SK-N-SH (cell line): Measurements from ENCODE around the gene MAP3K5. TPM values are rescaled to one million over a fixed set of nuclear protein-coding genes. Genes with fewer than 3 reads are reported as not detected.

Experiments
- CTCF ChIA-PET: fragments of 300-600, 350-600 bp; formaldehyde crosslinking; extraction: SDS; loops from one replicate; lab custom pipeline; 2021; lab: Yijun Ruan, JAX
- POLR2A ChIA-PET: fragments of 350-600 bp; sonication (Branson Sonifier 250); formaldehyde crosslinking; extraction: SDS; loops from one replicate; lab custom pipeline; 2020; ENCODE audit warnings: antibody characterized with exemption, inconsistent platforms; lab: Yijun Ruan, JAX
- DNase-seq: peaks from one replicate; pipeline ENCODE4 v3.0.0; 2012
- H2AFZ ChIP-seq: fragments of 200-600 bp; sonication (generic); 2 replicates; pipeline ENCODE4 v1.8.1; 2016; ENCODE audit warnings: antibody characterized with exemption, mild to moderate bottlenecking, low read depth
- H3F3A ChIP-seq: fragments of 200-600 bp; sonication (generic); replicated peaks from 2 replicates; pipeline ENCODE3; 2016; ENCODE audit warnings: antibody characterized with exemption, mild to moderate bottlenecking; ENCODE audit not compliant: insufficient read depth
- H3K27ac ChIP-seq, 2 experiments: fragments of 200-500 bp in 1 of 2; fragments of 200-600 bp in 1 of 2; sonication (Bioruptor generic) in 1 of 2; sonication (generic), shearing (Covaris generic) in 1 of 2; 2 replicates each; pipeline versions ENCODE4 v1.5.1 to v1.6.1; 2014 to 2016; ENCODE audit warnings: low read depth in 2 of 2, inconsistent platforms in 1 of 2, low read length in 1 of 2, mild to moderate bottlenecking in 1 of 2, mixed read lengths in 1 of 2
- H3K27me3 ChIP-seq: fragments of 200-600 bp; sonication (generic), shearing (Covaris generic); 2 replicates; pipeline ENCODE4 v1.6.1; 2016; ENCODE audit warnings: mixed run types; ENCODE audit not compliant: insufficient read depth
- H3K36me3 ChIP-seq, 2 experiments: fragments of 200-500 bp in 1 of 2; fragments of 200-600 bp in 1 of 2; sonication (Bioruptor generic) in 1 of 2; sonication (generic) in 1 of 2; replicated peaks in 1 of 2; 2 replicates each; pipeline versions ENCODE3 to v1.5.1; 2014 to 2016; ENCODE audit warnings: low read length in 1 of 2, mild to moderate bottlenecking in 1 of 2; ENCODE audit not compliant: insufficient read depth in 2 of 2, control insufficient read depth in 1 of 2
- H3K4me1 ChIP-seq, 2 experiments: fragments of 200-500 bp in 1 of 2; fragments of 200-600 bp in 1 of 2; sonication (Bioruptor generic) in 1 of 2; sonication (generic), shearing (Covaris generic) in 1 of 2; 2 replicates each; pipeline versions ENCODE4 v1.5.1 to v1.6.1; 2014 to 2016; ENCODE audit warnings: low read depth in 1 of 2, low read length in 1 of 2, mixed run types in 1 of 2; ENCODE audit not compliant: insufficient read depth in 2 of 2, control insufficient read depth in 1 of 2
- H3K4me2 ChIP-seq: fragments of 200-600 bp; sonication (generic), shearing (Covaris generic); 2 replicates; pipeline ENCODE4 v1.6.1; 2017; ENCODE audit warnings: mixed run types
- H3K4me3 ChIP-seq, 2 experiments: fragments of 200-500 bp in 1 of 2; fragments of 200-600 bp in 1 of 2; sonication (Bioruptor generic) in 1 of 2; sonication (generic), shearing (Covaris generic) in 1 of 2; 2 replicates each; pipeline versions ENCODE4 v1.5.1 to v1.8.1; 2014 to 2016; ENCODE audit warnings: low read depth in 2 of 2, inconsistent platforms in 1 of 2, low read length in 1 of 2, mild to moderate bottlenecking in 1 of 2, mixed read lengths in 1 of 2, moderate library complexity in 1 of 2
- H3K79me2 ChIP-seq: fragments of 200-600 bp; sonication (generic); 2 replicates; pipeline ENCODE4 v1.8.1; 2017; ENCODE audit warnings: mild to moderate bottlenecking; ENCODE audit not compliant: insufficient read depth
- H3K9ac ChIP-seq: fragments of 200-600 bp; sonication (generic); 2 replicates; pipeline ENCODE4 v1.6.1; 2017; ENCODE audit warnings: mixed run types
- H3K9me2 ChIP-seq: fragments of 200-600 bp; sonication (generic); 2 replicates; pipeline ENCODE4 v1.6.1; 2017; ENCODE audit warnings: mixed run types
- H3K9me3 ChIP-seq: fragments of 200-600 bp; sonication (generic); 2 replicates; pipeline ENCODE4 v1.6.1; 2017; ENCODE audit warnings: mixed run types, mild to moderate bottlenecking, moderate library complexity
- H4K20me1 ChIP-seq: fragments of 200-600 bp; sonication (generic); 2 replicates; pipeline ENCODE4 v1.6.1; 2017; ENCODE audit warnings: mild to moderate bottlenecking, mixed run types; ENCODE audit not compliant: insufficient read depth
- CTCF ChIP-seq: fragments of 200-600 bp; sonication (generic); IDR thresholded peaks from 2 replicates; pipeline ENCODE4 v1.6.1; 2017; ENCODE audit warnings: antibody characterized with exemption, mild to moderate bottlenecking, moderate library complexity
- GABPA ChIP-seq: IDR thresholded peaks from 2 replicates; pipeline ENCODE4 v1.4.0; 2012; ENCODE audit warnings: low read depth, mild to moderate bottlenecking
- MAX ChIP-seq: IDR thresholded peaks from 2 replicates; pipeline ENCODE4 v1.4.0; 2012; ENCODE audit warnings: low read depth
- MEF2A ChIP-seq: IDR thresholded peaks from 2 replicates; pipeline ENCODE4 v1.4.0; 2012; ENCODE audit warnings: low read depth, borderline replicate concordance
- MXI1 ChIP-seq: IDR thresholded peaks from 2 replicates; pipeline ENCODE4 v1.6.1; 2012; ENCODE audit warnings: mild to moderate bottlenecking, low read depth, low read length, improper control_type of control experiment
- NFIC ChIP-seq: IDR thresholded peaks from 2 replicates; pipeline ENCODE4 v1.4.0; 2012; ENCODE audit warnings: borderline replicate concordance
- POLR2AphosphoS5 ChIP-seq: IDR thresholded peaks from 2 replicates; pipeline ENCODE4 v1.6.1; 2012; ENCODE audit warnings: low read depth, low read length
- RAD21 ChIP-seq: IDR thresholded peaks from 2 replicates; pipeline ENCODE4 v1.6.1; 2012; ENCODE audit warnings: mild to moderate bottlenecking, low read length
- RCOR1 ChIP-seq: fragments of 150-350 bp; IDR thresholded peaks from 2 replicates; pipeline ENCODE4 v1.6.1; 2017; ENCODE audit warnings: antibody characterized with exemption, low read length
- RFX5 ChIP-seq: IDR thresholded peaks from 2 replicates; pipeline ENCODE4 v1.6.1; 2012; ENCODE audit warnings: mild to moderate bottlenecking, improper control_type of control experiment, low read length
- RXRA ChIP-seq: IDR thresholded peaks from 2 replicates; pipeline ENCODE4 v1.4.0; 2012; ENCODE audit warnings: low read depth, mild to moderate bottlenecking, borderline replicate concordance
- SIN3A ChIP-seq: IDR thresholded peaks from 2 replicates; pipeline ENCODE4 v1.6.1; 2012; ENCODE audit warnings: low read depth, mild to moderate bottlenecking, low read length, moderate library complexity, borderline replicate concordance
- SMC3 ChIP-seq: IDR thresholded peaks from 2 replicates; pipeline ENCODE4 v1.6.1; 2012; ENCODE audit warnings: low read depth, low read length, improper control_type of control experiment
- TAF1 ChIP-seq: IDR thresholded peaks from 2 replicates; pipeline ENCODE4 v1.6.1; 2012; ENCODE audit warnings: low read depth, mild to moderate bottlenecking, low read length, moderate library complexity, borderline replicate concordance
- TEAD4 ChIP-seq: IDR thresholded peaks from 2 replicates; pipeline ENCODE4 v1.4.0; 2012; ENCODE audit warnings: mild to moderate bottlenecking, borderline replicate concordance; ENCODE audit not compliant: insufficient read depth
- YY1 ChIP-seq: IDR thresholded peaks from 2 replicates; pipeline ENCODE4 v1.4.0; 2012; ENCODE audit warnings: low read depth, mild to moderate bottlenecking
- ZBTB33 ChIP-seq: IDR thresholded peaks from 2 replicates; pipeline ENCODE4 v1.4.0; 2012; ENCODE audit warnings: low read depth, borderline replicate concordance
- WGBS: methylation state at CpG from one replicate; pipeline ENCODE4 v1.1.6; 2017; ENCODE audit warnings: low lambda C conversion rate; 5-methylcytosine and 5-hydroxymethylcytosine counted together
- polyA plus RNA-seq, 3 experiments: library from polyadenylated mRNA; depleted of rRNA; stranded (reverse); fragments of >200 nt; gene quantifications; 2 replicates each; pipeline ENCODE4 v1.2.3, GENCODE V29; 2012
- TF ChIP-seq, protein P1 (sequence below): fragments of 150-350 bp; IDR thresholded peaks from 2 replicates; pipeline ENCODE4 v1.6.1; 2017; ENCODE audit warnings: antibody characterized with exemption, low read length, low read depth, borderline replicate concordance
- TF ChIP-seq, protein P2 (sequence below): IDR thresholded peaks from 2 replicates; pipeline ENCODE4 v1.6.1; 2012; ENCODE audit warnings: mild to moderate bottlenecking, low read depth, low read length, moderate library complexity

MAP3K5 gene
- polyA plus RNA-seq, 1 of the 3 experiments (the other 2 are of a cell fraction), result 1.4 TPM

DNA sequence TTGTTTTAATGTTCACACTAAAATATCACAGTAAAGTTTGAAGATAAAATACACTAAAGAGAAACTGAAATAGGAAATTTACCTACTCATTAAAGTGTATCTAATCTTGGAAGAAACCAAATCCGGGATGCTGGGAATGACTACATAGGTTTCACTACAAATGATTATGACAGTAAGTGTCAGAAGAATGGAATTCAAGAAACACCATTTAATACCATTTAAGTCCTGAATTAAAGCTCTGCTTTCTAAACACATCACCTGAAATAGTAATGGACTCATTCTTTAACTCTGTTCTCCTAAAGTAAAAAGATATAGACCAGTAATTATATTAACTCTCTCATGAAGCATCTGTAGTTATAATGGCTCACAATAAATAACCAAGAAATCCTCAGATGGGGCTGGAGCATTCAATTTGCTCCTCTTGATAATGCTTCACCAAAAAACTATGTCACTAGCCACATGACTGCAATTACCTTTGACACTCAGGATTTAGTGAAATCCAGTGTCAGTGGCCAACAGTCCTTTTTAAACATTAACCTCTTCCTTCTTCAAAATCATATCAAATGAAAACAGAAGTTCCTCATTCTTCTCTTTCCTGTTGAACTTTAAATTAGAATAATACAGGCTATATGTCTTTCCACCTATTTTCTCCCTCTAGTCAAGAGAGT lies 283.4 kb downstream of the MAP3K5 start:
- Histone ChIP-seq H3K4me3 (no peak overlapping the region), H3K27ac (no peak overlapping the region), H4K20me1 (no peaks in the 10 kb centered on the region), H3K27me3 (no peaks in the 10 kb centered on the region), H3F3A (no peaks in the 10 kb centered on the region), H3K9me2 (no peaks in the 10 kb centered on the region), H3K4me1 (peaks cover 0 to 13% of the 10 kb centered on the region in 2 experiments; a peak in 2 of 4 replicates), H3K9me3 (no peaks in the 10 kb centered on the region), H3K79me2 (no peaks in the 10 kb centered on the region), H3K9ac (no peak overlapping the region), H3K36me3 (no peaks in the 10 kb centered on the region), H3K4me2 (no peak overlapping the region), H2AFZ (no peak overlapping the region)
- CTCF ChIA-PET, result interaction anchor here (1.0 kb wide), 2 partner anchors 16 to 41 kb away, joined by 4 to 5 read pairs; partner anchors contain the start of gene MAP7
- POLR2A ChIA-PET, result no interaction called here
- DNase-seq, result no peak
- TF ChIP-seq, protein P1, sequence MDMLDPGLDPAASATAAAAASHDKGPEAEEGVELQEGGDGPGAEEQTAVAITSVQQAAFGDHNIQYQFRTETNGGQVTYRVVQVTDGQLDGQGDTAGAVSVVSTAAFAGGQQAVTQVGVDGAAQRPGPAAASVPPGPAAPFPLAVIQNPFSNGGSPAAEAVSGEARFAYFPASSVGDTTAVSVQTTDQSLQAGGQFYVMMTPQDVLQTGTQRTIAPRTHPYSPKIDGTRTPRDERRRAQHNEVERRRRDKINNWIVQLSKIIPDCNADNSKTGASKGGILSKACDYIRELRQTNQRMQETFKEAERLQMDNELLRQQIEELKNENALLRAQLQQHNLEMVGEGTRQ, result no peak
- no peak for TF ChIP-seq CTCF
- no peak for TF ChIP-seq GABPA
- no peak for TF ChIP-seq TEAD4
- no peak for TF ChIP-seq RAD21
- TF ChIP-seq SMC3, result no peak
- TF ChIP-seq MXI1, result no peak
- TF ChIP-seq YY1, result no peak
- TF ChIP-seq RXRA, result no peak
- no peak for TF ChIP-seq NFIC
- TF ChIP-seq POLR2AphosphoS5, result no peak
- TF ChIP-seq MEF2A, result no peak
- TF ChIP-seq SIN3A, result no peak
- no peak for TF ChIP-seq RFX5
- no peak for TF ChIP-seq RCOR1
- TF ChIP-seq ZBTB33, result no peak
- no peak for TF ChIP-seq MAX
- TF ChIP-seq, protein P2, sequence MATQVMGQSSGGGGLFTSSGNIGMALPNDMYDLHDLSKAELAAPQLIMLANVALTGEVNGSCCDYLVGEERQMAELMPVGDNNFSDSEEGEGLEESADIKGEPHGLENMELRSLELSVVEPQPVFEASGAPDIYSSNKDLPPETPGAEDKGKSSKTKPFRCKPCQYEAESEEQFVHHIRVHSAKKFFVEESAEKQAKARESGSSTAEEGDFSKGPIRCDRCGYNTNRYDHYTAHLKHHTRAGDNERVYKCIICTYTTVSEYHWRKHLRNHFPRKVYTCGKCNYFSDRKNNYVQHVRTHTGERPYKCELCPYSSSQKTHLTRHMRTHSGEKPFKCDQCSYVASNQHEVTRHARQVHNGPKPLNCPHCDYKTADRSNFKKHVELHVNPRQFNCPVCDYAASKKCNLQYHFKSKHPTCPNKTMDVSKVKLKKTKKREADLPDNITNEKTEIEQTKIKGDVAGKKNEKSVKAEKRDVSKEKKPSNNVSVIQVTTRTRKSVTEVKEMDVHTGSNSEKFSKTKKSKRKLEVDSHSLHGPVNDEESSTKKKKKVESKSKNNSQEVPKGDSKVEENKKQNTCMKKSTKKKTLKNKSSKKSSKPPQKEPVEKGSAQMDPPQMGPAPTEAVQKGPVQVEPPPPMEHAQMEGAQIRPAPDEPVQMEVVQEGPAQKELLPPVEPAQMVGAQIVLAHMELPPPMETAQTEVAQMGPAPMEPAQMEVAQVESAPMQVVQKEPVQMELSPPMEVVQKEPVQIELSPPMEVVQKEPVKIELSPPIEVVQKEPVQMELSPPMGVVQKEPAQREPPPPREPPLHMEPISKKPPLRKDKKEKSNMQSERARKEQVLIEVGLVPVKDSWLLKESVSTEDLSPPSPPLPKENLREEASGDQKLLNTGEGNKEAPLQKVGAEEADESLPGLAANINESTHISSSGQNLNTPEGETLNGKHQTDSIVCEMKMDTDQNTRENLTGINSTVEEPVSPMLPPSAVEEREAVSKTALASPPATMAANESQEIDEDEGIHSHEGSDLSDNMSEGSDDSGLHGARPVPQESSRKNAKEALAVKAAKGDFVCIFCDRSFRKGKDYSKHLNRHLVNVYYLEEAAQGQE, result no peak
- no peak for TF ChIP-seq TAF1
- WGBS, result 79% methylated on average over 1 of the region's 1 CpG
